HG02840 (cell line): ENCODE measurements around the gene GOLGA2.
A peak's percentile ranks its signal among the peaks of the same experiment; 100 is the strongest.

Source experiments
- ATAC-seq: cut with Tn5 transposase; IDR thresholded peaks from one replicate; pipeline ENCODE4 v1.9.1; 2021; ENCODE audit warnings: mild to moderate bottlenecking, moderate library complexity, moderate number of reproducible peaks; ENCODE audit not compliant: unreplicated experiment, low FRiP score

GOLGA2 gene

GRCh38 chr9:128275198-128276007, at the start of gene GOLGA2:
Gene GOLGA2, minus strand, starts transcription at chr9:128276007. Its CDS starts 31 bp downstream, at chr9:128275976.
- peak; percentile 48 for ATAC-seq

- ATAC-seq, result no peak
These were observed 48.6 kb upstream of the GOLGA2 start for GRCh38 chr9:128324401-128324800.

- no peak for ATAC-seq
These were observed 48.0 kb upstream of the GOLGA2 start for GRCh38 chr9:128323791-128324190.

- ATAC-seq, result no peak
These were observed 47.5 kb upstream of the GOLGA2 start for GRCh38 chr9:128323212-128323730.

GRCh38 chr9:128322404-128323211, 46.8 kb upstream of the GOLGA2 start, which contains the start of the genes COQ4 and TRUB2:
Gene COQ4, plus strand, starts transcription at chr9:128322839. Its CDS starts 20 bp downstream, at chr9:128322859.
Gene TRUB2, minus strand, starts transcription at chr9:128322447. Its CDS starts 39 bp downstream, at chr9:128322408.
- ATAC-seq, result peak; percentile 76

- peak; percentile 5 for ATAC-seq
These were observed 46.1 kb upstream of the GOLGA2 start for GRCh38 chr9:128321879-128322403.

- ATAC-seq, result no peak
These were observed 45.5 kb upstream of the GOLGA2 start for GRCh38 chr9:128321343-128321742.

GRCh38 chr9:128317629-128318028, 41.8 kb upstream of the GOLGA2 start:
- no peak for ATAC-seq

- no peak for ATAC-seq
These were observed 40.6 kb upstream of the GOLGA2 start for GRCh38 chr9:128316421-128316820.

GRCh38 chr9:128314697-128315096, 38.9 kb upstream of the GOLGA2 start:
- no peak for ATAC-seq

- ATAC-seq, result no peak
These were observed 34.7 kb upstream of the GOLGA2 start for GRCh38 chr9:128310461-128310860.

- ATAC-seq, result no peak
These were observed 33.7 kb upstream of the GOLGA2 start for GRCh38 chr9:128309551-128309950.

GRCh38 chr9:128304971-128305288, 29.1 kb upstream of the GOLGA2 start:
- ATAC-seq, result no peak

GRCh38 chr9:128304136-128304970, 28.5 kb upstream of the GOLGA2 start:
- ATAC-seq, result no peak

GRCh38 chr9:128298535-128299482, 23.0 kb upstream of the GOLGA2 start:
- ATAC-seq, result no peak

- ATAC-seq, result no peak
These were observed 21.5 kb upstream of the GOLGA2 start for GRCh38 chr9:128297221-128297773.

- no peak for ATAC-seq
These were observed 20.8 kb upstream of the GOLGA2 start for GRCh38 chr9:128296340-128297220.

GRCh38 chr9:128294142-128294541, 18.3 kb upstream of the GOLGA2 start:
- ATAC-seq, result no peak
